HepG2 (cell line): Measurements from ENCODE around the gene RPRD1A. TPM values are rescaled to one million over a fixed set of nuclear protein-coding genes. Genes with fewer than 3 reads are reported as not detected.

Source experiments
- AGO2 ChIP-seq: fragments of 200-400 bp; formaldehyde crosslinking; optimal IDR thresholded peaks from 2 replicates; pipeline ENCODE3; 2017; ENCODE audit warnings: mild to moderate bottlenecking, low read depth, low read length, moderate library complexity
- ASH2L ChIP-seq: fragments of 300-600, 200-600 bp; sonication (generic); IDR thresholded peaks from 2 replicates; pipeline ENCODE4 v1.7.0; 2017; ENCODE audit warnings: low read depth, mild to moderate bottlenecking, moderate library complexity, mixed read lengths, low read length; ENCODE audit not compliant: insufficient read length
- ATF7-NPFF ChIP-seq: sonication (generic); formaldehyde crosslinking; IDR thresholded peaks from 2 replicates; pipeline ENCODE4 v1.8.1; 2023; ENCODE audit warnings: mild to moderate bottlenecking, low read depth, missing genetic modification reagents, moderate library complexity
- BORCS8-MEF2B ChIP-seq: sonication (generic); formaldehyde crosslinking; IDR thresholded peaks from 2 replicates; pipeline ENCODE4 v1.8.0; 2022; ENCODE audit warnings: mild to moderate bottlenecking, missing genetic modification reagents
- ETV5 ChIP-seq: IDR thresholded peaks from 2 replicates; pipeline ENCODE4 v1.6.1; 2018; ENCODE audit warnings: missing biosample characterization, missing genetic modification reagents, inconsistent platforms, borderline replicate concordance
- GATAD1 ChIP-seq: IDR thresholded peaks from 2 replicates; pipeline ENCODE4 v1.6.1; 2016; ENCODE audit warnings: missing genetic modification reagents, missing compliant biosample characterization
- HMG20A ChIP-seq: IDR thresholded peaks from 2 replicates; pipeline ENCODE4 v1.6.1; 2016; ENCODE audit warnings: borderline replicate concordance
- IRF2 ChIP-seq: IDR thresholded peaks from 2 replicates; pipeline ENCODE4 v1.6.1; 2018; ENCODE audit warnings: missing genetic modification reagents, missing compliant biosample characterization
- PBX3 ChIP-seq: sonication (generic); formaldehyde crosslinking; IDR thresholded peaks from 2 replicates; pipeline ENCODE4 v1.8.1; 2023; ENCODE audit warnings: missing genetic modification reagents, inconsistent platforms, borderline replicate concordance
- POLR2AphosphoS5 ChIP-seq: IDR thresholded peaks from 2 replicates; pipeline ENCODE4 v1.6.1; 2012; ENCODE audit warnings: low read depth, low read length
- SALL1 ChIP-seq: sonication (generic); formaldehyde crosslinking; IDR thresholded peaks from 2 replicates; pipeline ENCODE4 v1.8.0; 2022; ENCODE audit warnings: mild to moderate bottlenecking, missing genetic modification reagents
- SMAD9 ChIP-seq: sonication (generic); formaldehyde crosslinking; IDR thresholded peaks from 2 replicates; pipeline ENCODE4 v1.5.1; 2020; ENCODE audit warnings: mild to moderate bottlenecking, missing genetic modification reagents
- SRY ChIP-seq: sonication (generic); formaldehyde crosslinking; IDR thresholded peaks from 2 replicates; pipeline ENCODE4 v1.8.0; 2022; ENCODE audit warnings: mild to moderate bottlenecking, missing genetic modification reagents
- ZMYM4 ChIP-seq: sonication (generic); formaldehyde crosslinking; IDR thresholded peaks from 2 replicates; pipeline ENCODE4 v1.8.1; 2023; ENCODE audit warnings: mild to moderate bottlenecking, missing genetic modification reagents
- ZNF550 ChIP-seq: sonication (generic); formaldehyde crosslinking; IDR thresholded peaks from 2 replicates; pipeline ENCODE4 v1.4.0; 2020; ENCODE audit warnings: mild to moderate bottlenecking, missing genetic modification reagents, borderline replicate concordance
- ZNF558 ChIP-seq: sonication (generic); formaldehyde crosslinking; IDR thresholded peaks from 2 replicates; pipeline ENCODE4 v1.9.0; 2022; ENCODE audit warnings: mild to moderate bottlenecking, missing genetic modification reagents, borderline replicate concordance
- ZNF607 ChIP-seq: sonication (generic); formaldehyde crosslinking; IDR thresholded peaks from 2 replicates; pipeline ENCODE4 v1.5.1; 2020; ENCODE audit warnings: missing genetic modification reagents, mild to moderate bottlenecking, borderline replicate concordance
- ZNF724P ChIP-seq: sonication (generic); formaldehyde crosslinking; IDR thresholded peaks from 2 replicates; pipeline ENCODE4 v1.8.0; 2022; ENCODE audit warnings: missing genetic modification reagents, borderline replicate concordance
- ZSCAN9 ChIP-seq: IDR thresholded peaks from 2 replicates; pipeline ENCODE4 v1.6.1; 2016; ENCODE audit warnings: borderline replicate concordance
- polyA plus RNA-seq, 8 experiments: library from polyadenylated mRNA; depleted of rRNA in 3 of 8; stranded (reverse) in 7 of 8; unstranded in 1 of 8; fragments of >200 nt; fragmentation: Illumina TruSeq in 4 of 8; extraction: Trizol in 4 of 8; gene quantifications; 2 replicates each; pipeline versions ENCODE4 v1.2.1 to v1.2.3, GENCODE V29; 2011 to 2016; ENCODE audit warnings: low read depth in 4 of 8, missing spikeins in 1 of 8, mixed read lengths in 1 of 8; ENCODE audit not compliant: insufficient read depth in 1 of 8
- total RNA-seq, 5 experiments: library from RNA; depleted of rRNA; stranded (reverse); fragments of >200 nt; fragmentation: Illumina TruSeq; extraction: Trizol; gene quantifications; 2 replicates each; pipeline ENCODE4 v1.2.3, GENCODE V29; 2016; ENCODE audit warnings: low read depth in 1 of 5
- TF ChIP-seq, protein P1 (sequence below): sonication (generic); formaldehyde crosslinking; conservative IDR thresholded peaks from 2 replicates; pipeline ENCODE4 v1.4.0; 2020; ENCODE audit warnings: mild to moderate bottlenecking, missing genetic modification reagents, moderate library complexity
- TF ChIP-seq, protein P2 (sequence below): sonication (generic); formaldehyde crosslinking; IDR thresholded peaks from 2 replicates; pipeline ENCODE4 v1.9.0; 2022; ENCODE audit warnings: missing genetic modification reagents, mild to moderate bottlenecking, borderline replicate concordance

RPRD1A gene
- total and polyA plus RNA-seq, 2 of the 13 experiments (the other 11 are each of a cell fraction or from before 2014, with no cell fraction given): 42.5 to 78.2 TPM

DNA sequence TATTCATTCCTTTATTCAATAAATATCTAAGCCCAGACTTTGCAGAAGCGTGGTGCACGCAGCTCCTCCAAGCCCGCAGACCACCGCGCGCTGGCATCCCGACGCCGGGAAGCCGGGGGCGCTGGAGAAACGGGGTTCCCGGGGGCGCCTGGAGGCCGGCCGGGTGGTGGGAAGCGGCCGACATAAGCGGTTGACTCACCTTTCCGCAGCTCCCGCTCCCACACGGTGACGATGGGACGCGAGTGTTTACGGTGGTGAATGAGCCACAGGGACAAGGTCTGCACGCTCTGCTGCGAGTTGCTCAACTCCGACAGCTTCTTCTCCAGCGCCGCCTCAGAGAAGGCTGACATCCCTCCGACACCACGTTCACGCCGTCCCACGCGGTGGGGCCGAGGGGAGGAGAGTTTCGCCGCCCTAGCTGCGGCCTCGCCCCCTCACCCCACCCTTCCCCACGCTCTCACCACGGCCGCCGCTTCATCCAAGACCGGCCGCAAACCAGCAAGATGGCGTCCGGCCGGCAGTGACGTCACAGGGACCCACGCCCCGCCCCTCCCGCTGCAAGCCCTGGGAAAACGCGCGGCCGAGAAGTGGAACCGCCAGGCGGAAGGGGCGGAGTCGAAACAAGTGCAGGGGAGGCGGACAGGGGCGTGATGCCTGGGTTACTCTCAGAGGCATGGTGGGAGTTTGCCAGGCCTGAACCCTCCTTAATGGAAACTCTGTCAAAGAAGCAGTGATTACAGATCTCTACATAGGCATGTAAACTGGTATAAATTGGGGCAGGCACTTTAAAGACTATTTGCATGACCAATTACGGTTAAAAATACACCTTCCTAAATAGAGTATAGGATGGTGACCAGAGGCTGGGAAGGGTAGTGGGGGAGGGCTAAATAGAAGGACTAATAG lies at the start of gene RPRD1A (continued):
- TF ChIP-seq, protein P1, sequence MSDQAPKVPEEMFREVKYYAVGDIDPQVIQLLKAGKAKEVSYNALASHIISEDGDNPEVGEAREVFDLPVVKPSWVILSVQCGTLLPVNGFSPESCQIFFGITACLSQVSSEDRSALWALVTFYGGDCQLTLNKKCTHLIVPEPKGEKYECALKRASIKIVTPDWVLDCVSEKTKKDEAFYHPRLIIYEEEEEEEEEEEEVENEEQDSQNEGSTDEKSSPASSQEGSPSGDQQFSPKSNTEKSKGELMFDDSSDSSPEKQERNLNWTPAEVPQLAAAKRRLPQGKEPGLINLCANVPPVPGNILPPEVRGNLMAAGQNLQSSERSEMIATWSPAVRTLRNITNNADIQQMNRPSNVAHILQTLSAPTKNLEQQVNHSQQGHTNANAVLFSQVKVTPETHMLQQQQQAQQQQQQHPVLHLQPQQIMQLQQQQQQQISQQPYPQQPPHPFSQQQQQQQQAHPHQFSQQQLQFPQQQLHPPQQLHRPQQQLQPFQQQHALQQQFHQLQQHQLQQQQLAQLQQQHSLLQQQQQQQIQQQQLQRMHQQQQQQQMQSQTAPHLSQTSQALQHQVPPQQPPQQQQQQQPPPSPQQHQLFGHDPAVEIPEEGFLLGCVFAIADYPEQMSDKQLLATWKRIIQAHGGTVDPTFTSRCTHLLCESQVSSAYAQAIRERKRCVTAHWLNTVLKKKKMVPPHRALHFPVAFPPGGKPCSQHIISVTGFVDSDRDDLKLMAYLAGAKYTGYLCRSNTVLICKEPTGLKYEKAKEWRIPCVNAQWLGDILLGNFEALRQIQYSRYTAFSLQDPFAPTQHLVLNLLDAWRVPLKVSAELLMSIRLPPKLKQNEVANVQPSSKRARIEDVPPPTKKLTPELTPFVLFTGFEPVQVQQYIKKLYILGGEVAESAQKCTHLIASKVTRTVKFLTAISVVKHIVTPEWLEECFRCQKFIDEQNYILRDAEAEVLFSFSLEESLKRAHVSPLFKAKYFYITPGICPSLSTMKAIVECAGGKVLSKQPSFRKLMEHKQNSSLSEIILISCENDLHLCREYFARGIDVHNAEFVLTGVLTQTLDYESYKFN (CRISPR knock-in tag): peak; percentile 16; the same call in 1 of the 2 replicates
- TF ChIP-seq ZNF558 (CRISPR knock-in tag) (peak; percentile 48; the same call in 1 of the 2 replicates), IRF2 (0 out of 2 replicates have a peak, but pooled peaks have one; percentile 37), PBX3 (no peak), ATF7-NPFF (peak; percentile 60), ZNF550 (CRISPR knock-in tag) (no peak), POLR2AphosphoS5 (peak; percentile 90), ZMYM4 (CRISPR knock-in tag) (peak; percentile 96), SMAD9 (CRISPR knock-in tag) (no peak), HMG20A (peak; percentile 13; the same call in 1 of the 2 replicates), SALL1 (CRISPR knock-in tag) (peak; percentile 90), SRY (CRISPR knock-in tag) (peak; percentile 80), GATAD1 (CRISPR knock-in tag) (peak; percentile 82), ZNF724P (CRISPR knock-in tag) (0 out of 2 replicates have a peak, but pooled peaks have one; percentile 59), ASH2L (peak; percentile 96), BORCS8-MEF2B (CRISPR knock-in tag) (no peak), ETV5 (CRISPR knock-in tag) (peak; percentile 61; the same call in 1 of the 2 replicates), ZSCAN9 (CRISPR knock-in tag) (0 out of 2 replicates have a peak, but pooled peaks have one; percentile 37), AGO2 (peak; percentile 80), ZNF607 (peak; percentile 89)
- TF ChIP-seq, protein P2, sequence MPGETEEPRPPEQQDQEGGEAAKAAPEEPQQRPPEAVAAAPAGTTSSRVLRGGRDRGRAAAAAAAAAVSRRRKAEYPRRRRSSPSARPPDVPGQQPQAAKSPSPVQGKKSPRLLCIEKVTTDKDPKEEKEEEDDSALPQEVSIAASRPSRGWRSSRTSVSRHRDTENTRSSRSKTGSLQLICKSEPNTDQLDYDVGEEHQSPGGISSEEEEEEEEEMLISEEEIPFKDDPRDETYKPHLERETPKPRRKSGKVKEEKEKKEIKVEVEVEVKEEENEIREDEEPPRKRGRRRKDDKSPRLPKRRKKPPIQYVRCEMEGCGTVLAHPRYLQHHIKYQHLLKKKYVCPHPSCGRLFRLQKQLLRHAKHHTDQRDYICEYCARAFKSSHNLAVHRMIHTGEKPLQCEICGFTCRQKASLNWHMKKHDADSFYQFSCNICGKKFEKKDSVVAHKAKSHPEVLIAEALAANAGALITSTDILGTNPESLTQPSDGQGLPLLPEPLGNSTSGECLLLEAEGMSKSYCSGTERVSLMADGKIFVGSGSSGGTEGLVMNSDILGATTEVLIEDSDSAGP: peak; percentile 94
